KOPT-K1 (cell line): ENCODE measurements around the gene NLE1.

Source experiments
- H3K27ac ChIP-seq: fragments of 200-600 bp; sonication (generic); 2 replicates; pipeline ENCODE4 v1.5.1; 2016; ENCODE audit warnings: antibody characterized with exemption, mild to moderate bottlenecking, low read depth, low read length; ENCODE audit not compliant: poor library complexity, severe bottlenecking
- H3K36me3 ChIP-seq: fragments of 200-600 bp; sonication (generic); 2 replicates; pipeline ENCODE4 v1.5.1; 2017; ENCODE audit warnings: antibody characterized with exemption, mild to moderate bottlenecking, low read length, moderate library complexity; ENCODE audit not compliant: insufficient read depth
- H3K9me3 ChIP-seq: fragments of 200-600 bp; sonication (generic); 2 replicates; pipeline ENCODE4 v1.5.1; 2017; ENCODE audit warnings: antibody characterized with exemption, low read length, mild to moderate bottlenecking; ENCODE audit not compliant: insufficient read depth, poor library complexity, severe bottlenecking

NLE1 gene

GRCh38 chr17:35170968-35171771 is 29.1 kb upstream of the NLE1 start:
- Histone ChIP-seq H3K36me3 (no peaks in the 10 kb centered on the region), H3K27ac (peak overlapping the region; percentile 49), H3K9me3 (no peaks in the 10 kb centered on the region)

DNA sequence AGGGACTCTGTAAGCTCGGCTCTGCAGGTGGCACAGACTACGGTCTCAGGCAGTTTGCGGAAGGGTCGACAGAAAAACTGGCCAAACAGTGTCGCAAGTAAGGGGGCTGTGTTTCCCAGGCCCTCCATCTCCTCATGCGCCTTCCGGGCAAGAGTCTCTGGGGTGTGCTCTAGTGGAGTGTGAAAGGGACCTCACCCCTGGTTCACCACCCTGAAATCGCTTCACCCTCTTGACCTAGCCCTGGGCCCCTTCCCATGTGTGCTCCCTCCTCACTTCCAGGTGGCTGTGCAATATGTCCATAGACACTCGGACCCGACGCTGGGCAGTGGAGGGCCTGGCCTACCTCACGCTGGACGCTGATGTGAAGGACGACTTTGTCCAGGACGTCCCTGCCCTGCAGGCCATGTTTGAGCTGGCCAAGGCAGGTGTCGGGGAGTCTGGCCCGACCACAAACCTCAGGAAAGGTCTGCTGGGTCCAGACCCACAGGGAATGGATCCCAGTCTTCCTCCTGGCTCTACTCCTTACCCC is 27.8 kb upstream of the NLE1 start:
- H3K9me3 ChIP-seq, result no peaks in the 10 kb centered on the region
- H3K36me3 ChIP-seq, result no peaks in the 10 kb centered on the region
- H3K27ac ChIP-seq, result no peak overlapping the region

GRCh38 chr17:35167666-35168065 is 25.6 kb upstream of the NLE1 start:
- H3K9me3 ChIP-seq, result no peaks in the 10 kb centered on the region
- H3K36me3 ChIP-seq, result no peaks in the 10 kb centered on the region
- no peak overlapping the region for H3K27ac ChIP-seq

GRCh38 chr17:35167046-35167445 is 24.9 kb upstream of the NLE1 start:
- H3K36me3 ChIP-seq, result no peaks in the 10 kb centered on the region
- no peak overlapping the region for H3K27ac ChIP-seq

GRCh38 chr17:35166526-35166925 is 24.4 kb upstream of the NLE1 start:
- Histone ChIP-seq H3K9me3 (no peaks in the 10 kb centered on the region), H3K36me3 (no peaks in the 10 kb centered on the region), H3K27ac (no peak overlapping the region)

More at GRCh38 chr17:35167046-35167445, 24.9 kb upstream of the NLE1 start:
- no peaks in the 10 kb centered on the region for H3K9me3 ChIP-seq

DNA sequence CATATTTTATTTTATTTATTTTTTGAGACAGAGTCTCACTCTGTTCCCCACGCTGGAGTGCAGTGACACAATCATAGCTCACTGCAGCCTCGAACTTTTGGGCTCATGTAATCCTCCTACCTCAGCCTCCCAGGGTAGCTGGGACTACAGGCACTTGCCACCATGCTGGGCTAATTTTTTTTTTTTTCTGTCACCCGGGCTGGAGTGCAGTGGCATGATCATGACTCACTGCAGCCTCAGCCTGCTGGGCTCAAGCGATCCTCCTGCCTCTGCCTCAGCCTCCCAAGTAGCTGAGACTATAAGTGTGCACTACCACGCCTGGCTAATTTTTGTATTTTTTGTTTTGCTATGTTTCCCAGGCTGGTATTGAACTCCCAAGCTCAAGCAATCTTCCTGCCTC is 22.6 kb upstream of the NLE1 start:
- Histone ChIP-seq H3K27ac (no peak overlapping the region), H3K36me3 (no peaks in the 10 kb centered on the region), H3K9me3 (no peaks in the 10 kb centered on the region)

GRCh38 chr17:35163886-35164285 is 21.8 kb upstream of the NLE1 start:
- Histone ChIP-seq H3K9me3 (no peaks in the 10 kb centered on the region), H3K36me3 (no peaks in the 10 kb centered on the region)

GRCh38 chr17:35162755-35163154 is 20.7 kb upstream of the NLE1 start:
- Histone ChIP-seq H3K9me3 (no peaks in the 10 kb centered on the region), H3K36me3 (no peaks in the 10 kb centered on the region), H3K27ac (no peak overlapping the region)

More at GRCh38 chr17:35163886-35164285, 21.8 kb upstream of the NLE1 start:
- no peak overlapping the region for H3K27ac ChIP-seq

GRCh38 chr17:35161281-35161761 is 19.2 kb upstream of the NLE1 start:
- H3K27ac ChIP-seq, result peak overlapping the region; percentile 28
- no peaks in the 10 kb centered on the region for H3K36me3 ChIP-seq
- no peaks in the 10 kb centered on the region for H3K9me3 ChIP-seq

GRCh38 chr17:35160354-35161201 is 18.5 kb upstream of the NLE1 start:
- Histone ChIP-seq H3K36me3 (no peaks in the 10 kb centered on the region), H3K9me3 (no peaks in the 10 kb centered on the region), H3K27ac (peak overlapping the region; percentile 28)

DNA sequence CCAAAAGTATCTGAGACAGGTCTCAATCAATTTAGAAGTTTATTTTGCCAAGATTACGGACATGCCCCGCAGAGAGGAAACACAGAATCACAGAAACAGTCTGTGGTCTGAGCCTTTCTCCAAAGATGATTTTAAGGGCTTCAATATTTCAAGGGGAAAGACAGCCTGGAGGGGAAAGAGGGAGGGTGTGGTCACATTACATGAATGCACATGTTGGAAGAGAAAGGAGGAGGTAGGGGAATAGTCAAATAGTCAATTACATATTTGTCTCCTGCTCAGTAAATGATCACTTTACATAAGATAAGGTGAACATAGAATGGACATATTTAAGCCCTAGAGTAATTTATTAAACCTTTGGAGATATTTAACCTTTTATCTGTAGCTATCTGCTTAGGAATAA is 17.8 kb upstream of the NLE1 start:
- H3K36me3 ChIP-seq, result no peaks in the 10 kb centered on the region
- H3K9me3 ChIP-seq, result no peaks in the 10 kb centered on the region
- no peak overlapping the region for H3K27ac ChIP-seq

DNA sequence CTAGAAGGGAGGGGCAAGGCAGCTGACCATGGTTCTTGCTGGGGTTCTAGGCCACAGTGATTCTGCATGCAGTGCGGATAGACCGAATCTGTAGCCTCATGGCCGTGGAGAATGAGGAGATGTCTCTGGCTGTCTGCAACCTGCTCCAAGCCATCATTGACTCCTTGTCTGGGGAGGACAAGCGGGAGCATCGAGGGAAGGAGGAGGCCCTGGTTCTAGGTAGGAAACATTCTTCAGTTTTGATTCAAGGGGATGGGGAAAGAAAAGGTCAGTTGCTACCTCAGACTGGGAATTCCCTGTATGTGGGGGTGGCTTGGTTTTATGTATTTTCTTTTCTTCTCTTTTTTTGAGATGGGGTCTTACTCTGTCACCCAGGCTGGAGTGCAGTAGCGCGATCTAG is 13.1 kb upstream of the NLE1 start:
- Histone ChIP-seq H3K36me3 (no peaks in the 10 kb centered on the region), H3K27ac (no peak overlapping the region)

GRCh38 chr17:35154196-35155165 is 12.4 kb upstream of the NLE1 start:
- Histone ChIP-seq H3K27ac (no peak overlapping the region), H3K9me3 (no peaks in the 10 kb centered on the region), H3K36me3 (no peaks in the 10 kb centered on the region)

More for the DNA sequence above, 13.1 kb upstream of the NLE1 start:
- H3K9me3 ChIP-seq, result no peaks in the 10 kb centered on the region

GRCh38 chr17:35152421-35153140 is 10.5 kb upstream of the NLE1 start:
- H3K9me3 ChIP-seq, result no peaks in the 10 kb centered on the region
- H3K36me3 ChIP-seq, result no peaks in the 10 kb centered on the region
- no peak overlapping the region for H3K27ac ChIP-seq
